Measurements from ENCODE around the gene ZNF678. TPM values are rescaled to one million over a fixed set of nuclear protein-coding genes. Genes with fewer than 3 reads are reported as not detected.
"Not testable (repeated sequence)": the region's sequence is repeated elsewhere in the genome, so short reads cannot be mapped to it uniquely, and the experiment has no call there.

The ZNF678 gene
- polyA plus RNA-seq, 1 donor = 9.3 TPM

DNA sequence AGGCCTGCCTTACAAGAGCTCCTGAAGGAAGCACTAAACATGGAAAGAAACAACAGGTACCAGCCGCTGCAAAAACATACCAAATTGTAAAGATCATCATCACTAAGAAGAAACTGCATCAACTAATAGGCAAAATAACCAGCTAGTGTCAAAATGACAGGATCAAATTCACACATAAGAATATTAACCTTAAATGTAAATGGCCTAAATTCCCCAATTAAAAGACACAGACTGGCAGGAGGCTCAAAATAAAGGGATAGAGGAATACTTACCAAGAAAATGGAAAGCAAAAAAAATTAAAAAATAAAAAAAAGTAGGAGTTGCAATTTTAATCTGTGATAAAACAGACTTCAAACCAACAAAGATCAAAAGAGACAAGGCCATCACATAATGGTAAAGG, 11.5 kb upstream of the ZNF678 start:
- DNase-seq = not testable (repeated sequence)

DNA sequence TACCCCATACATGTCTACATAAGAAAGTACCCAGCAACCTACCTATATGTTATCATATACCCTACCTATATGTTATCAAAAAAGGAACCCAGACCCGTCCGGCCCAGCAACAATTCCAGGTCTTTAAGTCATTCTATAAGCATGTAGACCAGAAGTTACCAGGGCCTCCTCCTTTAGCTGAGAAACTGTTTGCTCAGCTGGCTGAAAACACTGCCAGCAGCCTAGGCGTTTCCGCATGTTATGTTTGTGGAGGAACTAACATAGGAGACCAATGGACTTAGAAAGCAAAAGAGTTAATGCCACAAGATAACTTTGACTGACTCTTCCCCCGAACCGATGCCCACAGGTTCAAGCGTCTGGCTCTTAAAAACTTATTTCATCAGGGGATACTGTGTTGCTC, 7.1 kb upstream of the ZNF678 start:
- DNase-seq = no peak

DNA sequence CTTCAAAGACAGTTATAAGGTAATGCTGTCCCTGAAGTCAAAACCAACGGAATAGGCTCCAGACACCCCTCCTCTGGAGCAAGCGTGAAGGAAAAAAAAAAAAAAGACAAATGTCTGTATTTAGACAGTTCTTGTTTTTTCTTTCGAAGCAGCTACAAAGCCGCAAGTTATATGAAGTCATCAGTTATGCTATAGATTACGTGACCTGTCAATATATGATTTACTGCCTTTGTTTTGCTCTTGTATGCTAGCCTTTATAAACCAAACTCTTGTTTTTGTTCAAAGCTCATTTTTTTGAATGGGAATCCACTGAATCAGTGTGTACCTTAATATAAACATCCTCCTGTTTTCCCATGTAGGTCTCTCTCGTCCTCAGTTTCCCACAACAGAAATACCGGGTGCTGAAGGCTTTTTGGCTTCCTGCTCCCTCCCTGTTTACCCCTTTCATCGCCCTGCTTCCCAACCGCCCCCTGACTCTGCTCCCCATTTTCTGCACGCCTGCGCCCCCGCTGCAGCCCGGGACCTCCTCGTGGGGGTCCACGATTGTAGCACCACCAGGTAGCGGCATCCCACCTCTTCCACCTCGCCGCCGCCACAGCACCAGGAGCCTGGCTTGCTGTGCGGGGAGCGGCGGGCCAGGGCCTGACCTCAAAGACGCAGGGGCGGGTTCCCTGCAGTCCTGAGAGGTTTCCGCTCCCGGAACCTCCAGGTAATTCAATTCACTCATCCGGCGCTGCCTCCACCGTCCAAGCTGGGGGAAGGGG, 5.2 kb upstream of the ZNF678 start:
- DNase-seq = no peak

DNA sequence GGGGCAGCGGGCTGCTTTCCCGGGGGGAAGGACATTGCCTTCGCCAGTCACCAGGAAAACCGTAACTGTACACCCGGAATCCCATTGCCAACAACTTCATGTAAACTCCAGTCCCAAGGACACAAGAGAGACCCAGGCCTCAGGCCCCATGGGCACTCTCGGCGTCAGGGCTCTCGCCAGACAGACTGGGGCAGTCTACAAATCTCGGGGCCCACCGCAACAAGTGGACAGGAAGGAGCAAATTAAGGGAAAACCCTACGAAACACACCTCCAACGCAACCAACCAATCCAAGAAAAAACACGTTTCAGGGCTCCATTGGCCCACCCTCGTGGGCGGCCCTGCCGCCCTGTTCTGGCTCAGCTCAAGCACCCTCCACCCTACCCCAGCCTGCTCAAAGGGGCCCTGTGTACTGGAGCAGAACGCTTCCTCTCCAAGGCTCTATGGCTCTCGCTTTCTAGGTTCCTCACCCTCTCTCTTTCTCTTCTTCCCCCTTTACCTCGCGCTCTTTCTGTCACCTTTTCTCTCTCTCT, 4.6 kb upstream of the ZNF678 start:
- no peak for DNase-seq

DNA sequence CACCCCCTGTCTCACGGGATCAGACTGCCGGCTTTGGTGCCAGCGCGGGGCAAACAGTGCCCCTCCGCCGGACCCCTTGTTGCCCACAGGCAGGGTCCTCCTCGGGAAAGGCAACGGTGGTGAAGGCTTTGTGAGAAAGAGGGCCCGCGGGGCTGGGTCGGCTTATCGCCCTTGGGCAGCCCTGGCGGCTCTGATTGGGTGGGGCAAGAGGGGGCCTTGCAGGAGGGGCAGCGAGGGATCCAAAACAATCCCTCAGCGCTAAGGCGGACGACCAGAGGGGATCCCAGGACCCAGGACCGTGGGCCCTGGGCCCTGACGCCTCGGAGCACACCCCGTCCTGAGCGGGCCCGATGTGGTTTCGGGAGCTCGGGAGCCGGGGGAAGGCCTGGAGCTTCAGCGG, 3.9 kb upstream of the ZNF678 start:
- DNase-seq = no peak

DNA sequence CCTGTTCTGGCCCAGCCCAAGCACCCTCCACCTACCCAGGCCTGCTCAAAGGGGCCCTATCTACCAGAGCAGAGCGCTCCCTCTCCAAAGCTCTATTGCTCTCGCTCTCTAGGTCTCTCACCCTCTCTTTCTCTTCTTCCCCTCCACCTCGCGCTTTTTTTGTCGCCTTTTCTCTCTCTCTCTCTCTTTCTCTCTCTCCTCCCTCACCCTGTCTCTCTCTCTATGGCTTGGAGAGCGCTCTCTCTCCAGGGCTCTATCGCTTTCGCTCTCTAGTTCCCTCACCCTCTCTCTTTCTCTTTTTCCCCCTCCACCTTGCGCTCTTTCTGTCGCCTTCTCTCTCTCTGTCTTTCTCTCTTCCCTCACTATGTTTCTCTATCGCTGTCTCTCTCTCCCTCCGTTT, 3.4 kb upstream of the ZNF678 start:
- DNase-seq = no peak

DNA sequence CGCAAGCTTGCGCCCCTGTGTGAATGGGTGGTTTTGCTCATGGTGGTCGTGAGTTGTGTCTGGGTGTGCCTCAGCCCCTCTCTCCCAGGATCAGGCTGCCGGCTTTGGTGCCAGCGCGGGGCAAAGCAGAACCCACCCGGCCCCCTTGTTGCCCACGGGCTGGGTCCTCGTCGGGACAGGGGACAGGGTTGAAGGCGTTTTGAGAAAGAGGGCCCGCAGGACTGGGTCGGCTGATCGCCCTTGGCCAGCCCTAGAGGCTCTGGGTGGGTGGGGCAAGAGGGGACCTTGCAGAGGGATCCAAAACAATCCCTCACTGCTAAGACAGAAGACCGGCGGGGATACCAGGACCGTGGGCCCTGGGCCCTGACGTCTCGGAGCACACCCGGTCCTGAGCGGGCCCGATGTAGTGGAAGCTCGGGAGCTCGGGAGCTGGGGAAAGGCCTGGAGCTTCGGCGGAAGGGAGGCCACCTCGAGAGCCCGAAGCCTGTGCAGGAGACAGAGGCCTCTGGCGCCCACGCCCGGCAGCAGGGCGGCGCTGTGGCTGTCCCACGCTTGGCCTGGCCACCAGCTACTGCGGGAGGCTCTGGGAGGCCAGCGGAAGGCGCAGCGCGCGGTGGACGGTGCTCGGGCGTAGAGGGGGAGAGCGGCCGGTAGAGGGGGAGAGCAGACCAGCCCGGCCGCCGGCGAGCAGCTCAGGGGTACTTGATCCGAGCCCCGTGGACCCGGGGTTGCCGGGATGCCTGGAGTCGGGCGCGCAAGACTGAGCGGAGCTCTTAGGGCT, 2.8 kb upstream of the ZNF678 start:
- no peak for DNase-seq

DNA sequence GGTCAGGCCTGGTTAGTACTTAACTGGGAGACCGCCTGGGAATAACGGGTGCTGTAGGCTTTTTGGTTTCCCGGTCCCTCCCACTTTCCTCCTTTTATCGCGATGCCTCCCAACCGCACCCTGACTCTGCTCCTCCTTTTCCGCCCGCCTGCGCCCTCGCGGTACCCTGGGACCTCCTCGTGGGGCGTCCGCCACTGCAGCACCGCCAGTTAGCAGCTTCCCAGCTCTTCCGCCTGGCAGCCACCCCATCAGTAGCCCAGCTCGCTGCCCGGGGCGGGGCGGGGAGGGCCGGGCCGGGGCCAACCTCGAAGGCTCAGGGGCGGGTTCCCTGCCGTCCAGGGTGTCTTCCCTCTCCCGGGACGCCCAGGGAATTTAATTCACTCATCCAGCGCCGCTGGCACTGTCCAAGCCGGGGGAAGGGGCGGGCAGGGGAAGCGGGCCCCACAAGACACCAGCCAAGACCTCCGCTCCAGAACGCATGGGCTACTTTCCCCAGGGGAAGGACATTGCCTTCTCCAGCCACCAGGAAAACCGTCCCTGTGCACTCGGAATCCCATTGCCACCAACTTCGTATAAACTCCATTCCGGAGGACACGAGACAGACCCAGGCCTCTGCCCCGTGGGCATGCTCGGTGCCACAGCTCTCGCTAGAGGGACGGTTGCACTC, 2.0 kb upstream of the ZNF678 start:
- DNase-seq = no peak

DNA sequence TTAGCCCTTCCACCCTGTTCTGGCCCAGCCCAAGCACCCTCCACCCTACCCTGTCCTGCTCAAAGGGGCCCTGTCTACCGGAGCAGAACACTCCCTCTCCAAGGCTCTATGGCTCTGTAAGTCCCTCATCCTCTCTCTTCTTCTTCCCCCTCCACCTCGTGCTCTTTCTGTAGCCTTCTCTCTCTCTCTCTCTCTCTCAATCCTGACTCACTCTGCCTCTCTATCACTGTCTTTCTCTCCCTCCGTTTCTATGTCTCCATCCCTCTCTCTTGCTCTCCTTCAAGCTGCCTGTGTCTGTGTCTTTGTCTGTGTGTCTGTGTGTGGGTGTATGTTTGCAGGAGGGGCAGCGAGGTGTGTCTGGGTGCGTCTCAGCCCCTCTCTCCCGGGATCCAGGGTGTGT, 1.3 kb upstream of the ZNF678 start:
- DNase-seq = no peak

DNA sequence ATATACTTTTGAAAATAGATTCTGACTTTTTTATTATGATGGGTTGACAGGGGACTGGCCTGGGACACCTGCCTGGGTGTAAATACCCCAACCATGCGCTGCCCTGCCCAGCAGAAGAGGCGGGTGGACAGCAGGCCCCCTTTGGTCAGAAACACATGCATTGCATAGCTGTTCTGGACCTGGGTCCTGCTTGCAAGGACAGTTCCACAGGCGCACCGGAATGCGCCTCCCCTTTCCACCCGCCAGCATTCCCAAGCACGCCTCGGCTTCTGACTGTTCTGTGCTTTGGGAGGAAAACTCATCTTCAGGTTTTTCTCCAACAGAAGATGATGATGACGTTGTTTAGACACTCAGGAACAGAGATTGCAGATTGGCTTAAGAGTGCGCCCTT, 428 bp upstream of the ZNF678 start:
- DNase-seq = no peak

DNA sequence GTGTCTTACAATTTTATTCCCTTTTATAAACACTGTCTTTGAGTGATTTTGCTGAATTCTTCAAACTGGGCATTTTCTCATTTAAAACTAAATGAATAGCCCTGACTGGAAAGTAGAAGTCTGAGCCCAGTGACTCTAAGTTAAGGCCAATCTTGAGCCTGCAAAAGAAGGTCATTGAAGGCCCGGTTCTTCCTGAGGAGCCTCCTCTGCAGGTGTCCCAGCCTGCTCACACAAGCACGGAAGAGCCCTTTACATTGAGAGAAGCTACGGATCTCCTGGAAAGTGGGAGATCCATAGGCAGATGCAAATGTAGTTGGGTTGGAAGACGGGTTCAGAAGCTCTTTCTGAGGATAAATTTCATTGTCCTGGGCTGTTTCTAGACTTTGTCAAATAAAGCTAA, 3.9 kb downstream of the ZNF678 start:
- DNase-seq = no peak

DNA sequence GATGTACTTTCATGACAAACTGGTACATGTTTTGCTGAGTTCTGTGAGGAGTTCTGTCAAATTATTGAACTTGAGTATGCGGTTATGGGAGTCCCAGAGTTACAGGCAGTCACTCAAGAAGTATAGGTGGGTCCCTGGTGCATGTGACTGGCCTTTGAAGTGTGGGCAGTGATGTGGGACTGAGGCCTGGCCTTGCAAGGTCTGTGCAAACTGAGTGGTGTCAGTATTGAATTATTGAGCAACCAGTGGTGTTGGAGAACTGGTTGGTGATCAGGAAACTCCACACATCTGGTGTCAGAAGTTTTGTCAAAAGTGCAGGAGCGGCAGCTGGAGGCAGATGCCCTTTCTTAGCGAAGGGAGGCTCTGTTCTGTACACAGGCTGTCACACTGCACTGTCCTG, 5.2 kb downstream of the ZNF678 start:
- DNase-seq = no peak

DNA sequence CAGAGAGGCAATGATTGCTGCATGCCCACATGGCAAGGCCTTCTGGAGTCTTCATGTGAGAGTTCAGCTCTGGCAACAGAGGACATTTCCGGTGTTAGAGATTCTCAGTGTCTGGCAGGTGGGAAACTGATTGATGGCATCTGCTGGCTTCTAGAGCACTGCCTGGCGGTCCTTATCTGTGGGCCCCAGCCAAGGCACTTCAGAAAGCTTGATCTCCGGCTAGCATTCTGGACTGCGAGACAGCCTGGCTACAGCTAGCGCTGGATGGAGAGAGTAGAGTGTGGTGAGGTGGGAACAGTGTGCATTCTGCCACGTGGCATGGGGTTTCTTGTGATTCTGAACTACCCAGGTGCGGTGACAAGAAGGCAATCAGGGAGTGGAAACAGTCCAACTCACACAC, 9.4 kb downstream of the ZNF678 start:
- no peak for DNase-seq

DNA sequence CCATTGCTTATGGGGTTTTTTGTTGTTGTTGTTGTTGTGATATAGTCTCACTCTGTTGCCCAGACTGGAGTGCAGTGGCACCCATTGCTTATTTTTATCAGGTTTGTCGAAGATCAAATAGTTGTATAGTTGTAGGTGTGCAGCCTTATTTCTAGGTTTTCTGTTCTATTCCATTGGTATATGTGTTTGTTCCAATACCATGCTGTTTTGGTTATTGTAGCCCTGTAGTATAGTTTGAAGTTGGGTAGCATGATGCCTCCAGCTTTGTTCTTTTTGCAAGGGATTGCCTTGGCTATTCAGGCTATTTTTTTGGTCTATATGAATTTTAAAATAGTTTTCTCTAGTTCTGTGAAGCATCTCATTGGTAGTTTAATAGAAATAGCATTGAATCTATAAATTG, 11.6 kb downstream of the ZNF678 start:
- DNase-seq = no peak

DNA sequence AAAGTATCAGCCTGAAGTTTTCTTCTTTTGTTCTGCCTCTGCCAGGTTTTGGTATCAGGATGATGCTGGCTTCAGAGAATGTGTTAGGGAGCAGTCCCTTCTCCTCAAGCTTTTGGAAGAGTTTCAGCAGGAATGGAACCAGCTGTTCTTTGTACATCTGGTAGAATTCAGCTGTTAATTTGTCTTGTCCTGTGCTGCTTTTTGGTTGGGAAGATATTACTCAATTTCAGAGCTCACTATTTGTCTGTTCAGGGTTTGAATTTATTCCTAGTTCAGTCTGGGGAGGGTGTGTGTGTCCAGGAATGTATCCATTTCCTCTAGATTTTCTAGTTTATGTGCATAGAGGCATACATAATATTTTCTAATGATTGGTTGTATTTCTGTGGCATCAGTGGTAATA, 12.8 kb downstream of the ZNF678 start:
- no peak for DNase-seq

DNA sequence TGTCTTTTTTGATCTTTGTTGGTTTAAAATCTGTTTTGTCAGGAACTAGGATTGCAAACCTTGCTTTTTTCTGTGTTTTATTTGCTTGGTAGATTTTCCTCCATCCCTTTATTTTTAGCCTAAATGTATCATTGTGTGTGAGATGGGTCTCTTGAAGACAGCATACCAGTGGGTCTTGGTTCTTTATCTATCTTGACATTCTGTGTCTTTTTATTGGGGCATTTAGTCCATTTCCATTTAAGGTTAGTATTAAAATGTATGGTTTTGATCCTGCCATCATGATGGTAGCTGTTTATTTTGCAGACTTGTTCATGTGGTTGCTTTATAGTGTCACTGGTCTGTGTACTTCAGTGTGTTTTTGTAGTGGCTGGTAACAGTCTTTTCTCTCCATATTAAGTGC, 14.1 kb downstream of the ZNF678 start:
- no peak for DNase-seq

DNA sequence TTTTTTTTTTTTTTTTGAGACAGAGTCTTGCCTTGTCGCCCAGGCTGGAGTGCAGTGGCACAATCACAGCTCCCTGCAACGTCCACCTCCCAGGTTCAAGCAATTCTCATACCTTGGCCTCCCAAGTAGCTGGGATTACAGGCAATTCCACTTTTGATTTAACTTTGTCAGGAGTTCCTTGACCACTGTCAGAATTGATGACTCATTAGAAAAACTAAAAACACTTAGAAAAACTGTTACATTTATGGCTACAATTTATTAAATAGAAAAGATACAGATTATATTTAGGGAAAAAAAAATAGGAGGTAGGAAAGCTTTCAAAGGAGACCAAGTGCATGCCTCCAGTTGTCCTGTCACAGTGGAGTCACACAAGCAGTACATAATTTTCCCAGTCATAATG, 20.0 kb downstream of the ZNF678 start:
- DNase-seq = no peak

DNA sequence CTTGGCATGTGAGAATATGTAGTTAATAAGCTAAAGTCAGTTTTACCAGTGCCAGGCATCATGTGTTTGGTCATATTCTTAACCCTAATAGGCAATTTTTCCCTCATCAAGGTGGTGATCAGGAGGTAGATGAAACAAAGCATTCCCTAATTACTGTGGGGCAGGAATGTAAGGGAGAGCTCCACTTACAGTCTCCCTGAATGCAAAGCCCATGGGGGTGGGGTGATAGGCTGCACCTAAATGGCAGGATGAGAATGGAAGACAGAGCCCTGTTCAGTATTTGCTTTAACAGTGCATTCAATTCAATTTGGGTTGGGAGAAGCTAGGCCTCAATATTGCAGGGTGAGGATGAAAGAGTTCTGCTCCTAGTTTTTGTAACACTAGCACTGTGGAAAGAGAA, 23.4 kb downstream of the ZNF678 start:
- no peak for DNase-seq

DNA sequence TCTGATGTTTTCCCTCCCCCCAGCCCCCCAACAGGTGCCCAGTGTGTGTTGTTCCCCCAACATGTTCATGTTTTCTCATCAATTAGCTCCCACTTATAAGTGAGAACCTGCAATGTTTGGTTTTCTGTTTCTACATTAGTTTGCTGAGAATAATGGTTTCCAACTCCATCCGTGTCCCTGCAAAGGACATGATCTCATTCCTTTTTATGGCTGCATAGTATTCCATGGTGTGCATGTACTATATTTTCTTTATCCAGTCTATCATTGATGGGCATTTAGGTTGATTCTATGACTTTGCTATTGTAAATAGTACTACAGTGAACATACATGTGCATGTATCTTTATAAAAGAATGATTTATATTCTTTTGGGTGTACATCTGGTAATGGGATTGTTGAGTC, 24.6 kb downstream of the ZNF678 start:
- no peak for DNase-seq

DNA sequence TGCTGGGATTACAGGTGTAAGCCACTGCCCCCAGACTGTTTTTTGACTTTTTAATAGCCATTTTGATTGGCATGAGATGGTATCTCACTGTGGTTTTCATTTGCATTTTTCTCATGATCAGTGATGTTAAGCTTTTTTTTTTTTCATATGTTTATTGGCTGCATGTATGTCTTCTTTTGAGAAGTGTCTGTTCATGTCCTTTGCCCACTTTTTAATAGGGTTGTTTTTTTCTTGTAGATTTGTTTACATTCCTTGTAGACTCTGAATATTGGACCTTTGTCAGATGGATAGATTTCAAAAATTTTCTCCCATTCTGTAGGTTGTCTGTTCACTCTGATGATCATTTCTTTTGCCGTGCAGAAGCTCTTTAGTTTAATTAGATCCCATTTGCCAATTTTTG, 25.4 kb downstream of the ZNF678 start:
- DNase-seq = not testable (repeated sequence)

DNA sequence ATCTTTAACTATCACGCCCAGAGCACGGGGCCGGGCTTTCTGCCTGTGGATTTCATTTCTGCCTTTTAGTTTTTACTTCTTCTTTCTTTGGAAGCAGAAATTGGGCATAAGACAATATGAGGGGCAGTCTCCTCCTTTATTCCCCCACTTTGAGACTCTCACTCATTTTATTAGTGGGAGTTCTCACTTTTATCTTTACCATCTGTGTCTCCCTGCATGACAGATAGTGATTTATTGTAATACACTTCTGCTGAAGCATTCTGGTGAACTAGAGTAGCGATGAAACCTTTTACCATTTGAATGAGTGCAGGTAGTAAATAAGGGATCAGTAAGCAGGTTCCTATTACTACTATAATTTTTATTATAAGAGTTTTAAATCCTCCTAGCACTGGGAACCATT, 26.4 kb downstream of the ZNF678 start:
- DNase-seq = not testable (repeated sequence)

DNA sequence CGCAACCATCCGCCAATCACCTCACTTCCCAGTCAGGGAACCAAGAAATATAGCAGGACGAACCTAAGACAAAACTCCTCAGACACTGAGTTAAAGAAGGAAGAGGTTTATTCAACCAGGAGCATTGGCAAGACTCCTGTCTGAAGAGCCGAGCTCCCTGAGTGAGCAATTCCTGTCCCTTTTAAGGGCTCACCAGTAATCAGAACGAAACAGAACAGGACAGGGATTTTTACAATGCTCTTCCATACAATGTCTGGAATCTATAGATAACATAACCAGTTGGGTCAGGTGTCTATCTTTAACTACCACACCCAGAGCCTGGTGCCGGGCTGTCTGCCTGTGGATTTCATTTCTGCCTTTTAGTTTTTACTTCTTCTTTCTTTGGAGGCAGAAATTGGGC, 32.9 kb downstream of the ZNF678 start:
- DNase-seq = not testable (repeated sequence)

DNA sequence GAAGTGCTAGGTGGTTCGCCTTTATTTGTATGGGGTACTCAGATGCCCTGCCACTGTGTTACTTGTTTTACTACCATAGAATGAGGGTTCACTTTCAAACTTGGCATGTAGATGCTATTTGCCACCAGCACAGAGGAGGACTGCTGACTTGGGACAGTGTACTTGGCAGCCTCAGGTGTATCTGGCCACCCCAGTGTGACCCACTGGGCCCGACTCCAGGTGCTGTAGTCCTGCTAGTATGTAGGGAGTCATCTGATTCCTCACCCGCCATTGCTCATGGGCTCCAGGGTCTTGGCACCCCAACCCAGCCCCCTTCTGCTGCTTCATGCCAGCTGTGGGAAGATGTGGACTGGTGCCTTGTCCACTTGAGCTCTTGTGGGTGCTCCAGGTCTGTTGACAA, 40.0 kb downstream of the ZNF678 start:
- no peak for DNase-seq

DNA sequence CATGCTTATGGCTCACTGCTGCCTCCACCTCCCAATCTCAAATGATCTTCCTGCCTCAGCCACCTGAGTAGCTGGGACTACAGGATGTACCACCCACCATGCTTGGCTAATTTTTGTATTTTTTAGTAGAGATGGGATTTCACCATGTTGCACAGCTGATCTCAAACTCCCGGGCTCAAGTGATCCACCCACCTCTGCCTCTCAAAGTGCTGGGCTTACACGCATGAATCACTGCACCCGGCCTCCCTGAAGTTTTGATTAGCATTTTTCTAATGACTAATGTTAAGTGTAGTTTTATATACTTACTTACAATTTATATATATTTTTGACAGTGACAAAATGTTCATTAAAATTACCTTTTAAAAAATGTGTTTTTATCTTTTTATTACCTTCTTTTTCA, 41.1 kb downstream of the ZNF678 start:
- DNase-seq = no peak

Measured in hindlimb muscle (tissue), 1 donor.